ENCODE measurements around the gene CCNL1.

Gene CCNL1

GRCh38 chr3:157127831-157128767 is 31.8 kb downstream of the CCNL1 start:
- H3K27ac ChIP-seq (ENCODE audit: low read length) = no peak overlapping the region
- no peaks in the 10 kb centered on the region for H3K9me3 ChIP-seq (ENCODE audit: control insufficient read depth, low read depth, low read length)
- no peaks in the 10 kb centered on the region for H3K36me3 ChIP-seq (ENCODE audit: control insufficient read depth, low read depth, low read length)

GRCh38 chr3:157127268-157127667 is 32.7 kb downstream of the CCNL1 start:
- H3K9me3 ChIP-seq (ENCODE audit: control insufficient read depth, low read depth, low read length) = no peaks in the 10 kb centered on the region
- peaks cover 19% of the 10 kb centered on the region for H3K4me1 ChIP-seq (ENCODE audit: control insufficient read depth, low read depth, low read length)
- no peak overlapping the region for H3K27ac ChIP-seq (ENCODE audit: low read length)
- H3K9ac ChIP-seq (ENCODE audit: low read length) = no peak overlapping the region
- no peaks in the 10 kb centered on the region for H3K27me3 ChIP-seq (ENCODE audit: control insufficient read depth, insufficient read depth, low read length)
- no peak overlapping the region for H3K4me3 ChIP-seq (ENCODE audit: low read length)
- H3K36me3 ChIP-seq (ENCODE audit: control insufficient read depth, low read depth, low read length) = no peaks in the 10 kb centered on the region

More at GRCh38 chr3:157127831-157128767, 31.8 kb downstream of the CCNL1 start:
- Histone ChIP-seq H3K4me1 (ENCODE audit: control insufficient read depth, low read depth, low read length) (peaks cover 19% of the 10 kb centered on the region), H3K4me3 (ENCODE audit: low read length) (no peak overlapping the region), H3K27me3 (ENCODE audit: control insufficient read depth, insufficient read depth, low read length) (no peaks in the 10 kb centered on the region), H3K9ac (ENCODE audit: low read length) (no peak overlapping the region)

GRCh38 chr3:157126365-157126764 is 33.6 kb downstream of the CCNL1 start:
- no peak overlapping the region for H3K9ac ChIP-seq (ENCODE audit: low read length)
- H3K4me3 ChIP-seq (ENCODE audit: low read length) = no peak overlapping the region
- H3K4me1 ChIP-seq (ENCODE audit: control insufficient read depth, low read depth, low read length) = peaks cover 19% of the 10 kb centered on the region
- H3K27ac ChIP-seq (ENCODE audit: low read length) = no peak overlapping the region
- no peaks in the 10 kb centered on the region for H3K36me3 ChIP-seq (ENCODE audit: control insufficient read depth, low read depth, low read length)
- H3K9me3 ChIP-seq (ENCODE audit: control insufficient read depth, low read depth, low read length) = no peaks in the 10 kb centered on the region
- no peaks in the 10 kb centered on the region for H3K27me3 ChIP-seq (ENCODE audit: control insufficient read depth, insufficient read depth, low read length)

- H3K27me3 ChIP-seq (ENCODE audit: control insufficient read depth, insufficient read depth, low read length) = no peaks in the 10 kb centered on the region
- H3K9ac ChIP-seq (ENCODE audit: low read length) = no peak overlapping the region
- H3K9me3 ChIP-seq (ENCODE audit: control insufficient read depth, low read depth, low read length) = no peaks in the 10 kb centered on the region
- H3K4me1 ChIP-seq (ENCODE audit: control insufficient read depth, low read depth, low read length) = peaks cover 11% of the 10 kb centered on the region
- no peak overlapping the region for H3K4me3 ChIP-seq (ENCODE audit: low read length)
- H3K36me3 ChIP-seq (ENCODE audit: control insufficient read depth, low read depth, low read length) = no peaks in the 10 kb centered on the region
- H3K27ac ChIP-seq (ENCODE audit: low read length) = no peak overlapping the region
Observed at GRCh38 chr3:157125101-157125500, 34.8 kb downstream of the CCNL1 start.

- no peak overlapping the region for H3K4me3 ChIP-seq (ENCODE audit: low read length)
- H3K4me1 ChIP-seq (ENCODE audit: control insufficient read depth, low read depth, low read length) = no peaks in the 10 kb centered on the region
- H3K9ac ChIP-seq (ENCODE audit: low read length) = no peak overlapping the region
- no peaks in the 10 kb centered on the region for H3K27me3 ChIP-seq (ENCODE audit: control insufficient read depth, insufficient read depth, low read length)
- no peaks in the 10 kb centered on the region for H3K9me3 ChIP-seq (ENCODE audit: control insufficient read depth, low read depth, low read length)
- no peak overlapping the region for H3K27ac ChIP-seq (ENCODE audit: low read length)
- no peaks in the 10 kb centered on the region for H3K36me3 ChIP-seq (ENCODE audit: control insufficient read depth, low read depth, low read length)
Observed at GRCh38 chr3:157123621-157124020, 36.3 kb downstream of the CCNL1 start.

- Histone ChIP-seq H3K4me3 (ENCODE audit: low read length) (no peak overlapping the region), H3K27ac (ENCODE audit: low read length) (no peak overlapping the region), H3K36me3 (ENCODE audit: control insufficient read depth, low read depth, low read length) (no peaks in the 10 kb centered on the region), H3K27me3 (ENCODE audit: control insufficient read depth, insufficient read depth, low read length) (no peaks in the 10 kb centered on the region), H3K9me3 (ENCODE audit: control insufficient read depth, low read depth, low read length) (no peaks in the 10 kb centered on the region), H3K4me1 (ENCODE audit: control insufficient read depth, low read depth, low read length) (no peaks in the 10 kb centered on the region), H3K9ac (ENCODE audit: low read length) (no peak overlapping the region)
Observed at GRCh38 chr3:157122832-157123427, 37.0 kb downstream of the CCNL1 start.

GRCh38 chr3:157122116-157122515 is 37.8 kb downstream of the CCNL1 start:
- H3K4me1 ChIP-seq (ENCODE audit: control insufficient read depth, low read depth, low read length) = no peaks in the 10 kb centered on the region
- H3K9me3 ChIP-seq (ENCODE audit: control insufficient read depth, low read depth, low read length) = no peaks in the 10 kb centered on the region
- no peaks in the 10 kb centered on the region for H3K27me3 ChIP-seq (ENCODE audit: control insufficient read depth, insufficient read depth, low read length)
- no peaks in the 10 kb centered on the region for H3K36me3 ChIP-seq (ENCODE audit: control insufficient read depth, low read depth, low read length)
- no peak overlapping the region for H3K4me3 ChIP-seq (ENCODE audit: low read length)
- H3K27ac ChIP-seq (ENCODE audit: low read length) = no peak overlapping the region
- no peak overlapping the region for H3K9ac ChIP-seq (ENCODE audit: low read length)

GRCh38 chr3:157121522-157121921 is 38.4 kb downstream of the CCNL1 start:
- Histone ChIP-seq H3K36me3 (ENCODE audit: control insufficient read depth, low read depth, low read length) (no peaks in the 10 kb centered on the region), H3K4me3 (ENCODE audit: low read length) (no peak overlapping the region), H3K9ac (ENCODE audit: low read length) (no peak overlapping the region), H3K9me3 (ENCODE audit: control insufficient read depth, low read depth, low read length) (no peaks in the 10 kb centered on the region), H3K27ac (ENCODE audit: low read length) (no peak overlapping the region), H3K27me3 (ENCODE audit: control insufficient read depth, insufficient read depth, low read length) (no peaks in the 10 kb centered on the region), H3K4me1 (ENCODE audit: control insufficient read depth, low read depth, low read length) (no peaks in the 10 kb centered on the region)

- Histone ChIP-seq H3K4me3 (ENCODE audit: low read length) (no peak overlapping the region), H3K27ac (ENCODE audit: low read length) (no peak overlapping the region), H3K4me1 (ENCODE audit: control insufficient read depth, low read depth, low read length) (no peaks in the 10 kb centered on the region), H3K27me3 (ENCODE audit: control insufficient read depth, insufficient read depth, low read length) (no peaks in the 10 kb centered on the region), H3K9me3 (ENCODE audit: control insufficient read depth, low read depth, low read length) (no peaks in the 10 kb centered on the region), H3K36me3 (ENCODE audit: control insufficient read depth, low read depth, low read length) (no peaks in the 10 kb centered on the region), H3K9ac (ENCODE audit: low read length) (no peak overlapping the region)
Observed at GRCh38 chr3:157120071-157120892, 39.7 kb downstream of the CCNL1 start.

GRCh38 chr3:157119369-157119951 is 40.5 kb downstream of the CCNL1 start:
- Histone ChIP-seq H3K27ac (ENCODE audit: low read length) (no peak overlapping the region), H3K4me3 (ENCODE audit: low read length) (no peak overlapping the region), H3K36me3 (ENCODE audit: control insufficient read depth, low read depth, low read length) (no peaks in the 10 kb centered on the region), H3K4me1 (ENCODE audit: control insufficient read depth, low read depth, low read length) (no peaks in the 10 kb centered on the region), H3K9me3 (ENCODE audit: control insufficient read depth, low read depth, low read length) (no peaks in the 10 kb centered on the region), H3K9ac (ENCODE audit: low read length) (no peak overlapping the region), H3K27me3 (ENCODE audit: control insufficient read depth, insufficient read depth, low read length) (no peaks in the 10 kb centered on the region)
